Gastroesophageal sphincter (tissue), 4 donors: ENCODE data around the gene RPS6KB2. TPM values are rescaled to one million over a fixed set of nuclear protein-coding genes. Genes with fewer than 3 reads are reported as not detected.

Experiments used
- ATAC-seq: fragments of 150-250 bp; one replicate; pipeline ENCODE4 v1.9.1; 2016; ENCODE audit warnings: mild to moderate bottlenecking, moderate library complexity
- H3K27ac ChIP-seq, 4 donors: fragments of 200-600 bp; sonication (generic) in 3 of 4; 1 replicate in 3 of 4; 2 replicates in 1 of 4; pipeline ENCODE4 v1.5.1; 2016 to 2019
- H3K27me3 ChIP-seq: fragments of 200-600 bp; sonication (generic); one replicate; pipeline ENCODE4 v1.5.1; 2019
- H3K36me3 ChIP-seq, 2 donors: fragments of 200-600 bp; sonication (generic); one replicate each; pipeline ENCODE4 v1.5.1; 2019; ENCODE audit warnings: control low read depth in 1 of 2
- H3K4me1 ChIP-seq, 3 donors: fragments of 200-600 bp; sonication (generic); 1 replicate in 2 of 3; 2 replicates in 1 of 3; pipeline ENCODE4 v1.5.1; 2016 to 2019; ENCODE audit warnings: control low read depth in 2 of 3
- H3K4me3 ChIP-seq, 2 donors: fragments of 200-600 bp; sonication (generic); one replicate each; pipeline ENCODE4 v1.5.1; 2019; ENCODE audit warnings: mild to moderate bottlenecking in 1 of 2, moderate library complexity in 1 of 2
- H3K9me3 ChIP-seq, 3 donors: fragments of 200-600 bp; sonication (generic); one replicate each; pipeline ENCODE4 v1.5.1; 2017 to 2019; ENCODE audit warnings: control low read depth in 2 of 3
- EP300 ChIP-seq: sonication (generic); formaldehyde crosslinking; IDR thresholded peaks from one replicate; pipeline ENCODE4 v1.6.1; 2017; ENCODE audit warnings: antibody characterized with exemption, mild to moderate bottlenecking
- POLR2A ChIP-seq, 2 donors: fragments of 450-650 bp; IDR thresholded peaks; one replicate each; pipeline ENCODE4 v1.6.1; 2017; ENCODE audit warnings: antibody characterized with exemption in 2 of 2, mild to moderate bottlenecking in 2 of 2, moderate library complexity in 1 of 2
- POLR2AphosphoS5 ChIP-seq: sonication (generic); formaldehyde crosslinking; IDR thresholded peaks from one replicate; pipeline ENCODE4 v1.6.1; 2017; ENCODE audit warnings: antibody characterized with exemption
- WGBS, 2 donors: methylation state at CpG; one replicate each; pipeline ENCODE4 v1.1.5; 2018; ENCODE audit warnings: low coverage in 1 of 2; 5-methylcytosine and 5-hydroxymethylcytosine counted together
- total RNA-seq, 4 donors: library from RNA; depleted of rRNA; stranded (reverse); fragments of >200 nt; gene quantifications; one replicate each; pipeline ENCODE4 v1.1.0, GENCODE V29; 2016
- TF ChIP-seq, protein P1 (sequence below), 4 experiments: fragments of 200-600 bp in 2 of 4; fragments of 450-650 bp in 2 of 4; sonication (generic) in 1 of 4; IDR thresholded peaks; one replicate each; pipeline ENCODE4 v1.5.1; 2017 to 2019; ENCODE audit warnings: antibody characterized with exemption in 4 of 4, mild to moderate bottlenecking in 2 of 4, moderate library complexity in 2 of 4

RPS6KB2 gene
- total RNA-seq, 4 donors from 2014 or later, result 35.8 to 49.7 (median 45.6) TPM

DNA sequence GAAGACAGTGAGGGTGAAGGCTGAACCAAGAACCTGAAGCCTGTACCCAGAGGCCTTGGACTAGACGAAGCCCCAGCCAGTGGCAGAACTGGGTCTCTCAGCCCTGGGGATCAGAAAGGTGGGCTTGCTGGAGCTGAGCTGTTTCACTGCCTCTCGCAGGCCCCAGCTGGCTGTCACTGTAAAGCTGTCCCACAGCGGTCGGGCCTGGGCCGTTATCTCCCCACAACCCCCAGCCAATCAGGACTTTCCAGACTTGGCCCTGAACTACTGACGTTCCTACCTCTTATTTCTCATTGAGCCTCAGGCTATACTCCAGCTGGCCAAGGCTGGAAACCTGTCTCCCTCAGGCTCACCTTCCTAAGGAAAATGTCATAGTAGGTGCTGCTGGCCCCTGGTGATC is 30.8 kb upstream of the RPS6KB2 start:
- H3K4me3 ChIP-seq, result no peak overlapping the region
- no peaks in the 10 kb centered on the region for H3K27me3 ChIP-seq
- H3K9me3 ChIP-seq, result no peaks in the 10 kb centered on the region
- no peak for ATAC-seq
- 75% methylated on average over 4 of the region's 6 CpGs; no CpG with 5 or more reads in 1 of the 2 donors for WGBS, 2 donors
- peaks cover 0 to 72% of the 10 kb centered on the region in 2 donors for H3K36me3 ChIP-seq
- no peak overlapping the region for H3K27ac ChIP-seq
- H3K4me1 ChIP-seq, result peaks cover 0 to 73% (median 20%) of the 10 kb centered on the region in 3 donors
- TF ChIP-seq POLR2AphosphoS5 (no peak), POLR2A (IDR thresholded peaks at IDR 0.05) (no peak), EP300 (no peak)
- TF ChIP-seq, protein P1, sequence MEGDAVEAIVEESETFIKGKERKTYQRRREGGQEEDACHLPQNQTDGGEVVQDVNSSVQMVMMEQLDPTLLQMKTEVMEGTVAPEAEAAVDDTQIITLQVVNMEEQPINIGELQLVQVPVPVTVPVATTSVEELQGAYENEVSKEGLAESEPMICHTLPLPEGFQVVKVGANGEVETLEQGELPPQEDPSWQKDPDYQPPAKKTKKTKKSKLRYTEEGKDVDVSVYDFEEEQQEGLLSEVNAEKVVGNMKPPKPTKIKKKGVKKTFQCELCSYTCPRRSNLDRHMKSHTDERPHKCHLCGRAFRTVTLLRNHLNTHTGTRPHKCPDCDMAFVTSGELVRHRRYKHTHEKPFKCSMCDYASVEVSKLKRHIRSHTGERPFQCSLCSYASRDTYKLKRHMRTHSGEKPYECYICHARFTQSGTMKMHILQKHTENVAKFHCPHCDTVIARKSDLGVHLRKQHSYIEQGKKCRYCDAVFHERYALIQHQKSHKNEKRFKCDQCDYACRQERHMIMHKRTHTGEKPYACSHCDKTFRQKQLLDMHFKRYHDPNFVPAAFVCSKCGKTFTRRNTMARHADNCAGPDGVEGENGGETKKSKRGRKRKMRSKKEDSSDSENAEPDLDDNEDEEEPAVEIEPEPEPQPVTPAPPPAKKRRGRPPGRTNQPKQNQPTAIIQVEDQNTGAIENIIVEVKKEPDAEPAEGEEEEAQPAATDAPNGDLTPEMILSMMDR (IDR thresholded peaks at IDR 0.05), result no peak

DNA sequence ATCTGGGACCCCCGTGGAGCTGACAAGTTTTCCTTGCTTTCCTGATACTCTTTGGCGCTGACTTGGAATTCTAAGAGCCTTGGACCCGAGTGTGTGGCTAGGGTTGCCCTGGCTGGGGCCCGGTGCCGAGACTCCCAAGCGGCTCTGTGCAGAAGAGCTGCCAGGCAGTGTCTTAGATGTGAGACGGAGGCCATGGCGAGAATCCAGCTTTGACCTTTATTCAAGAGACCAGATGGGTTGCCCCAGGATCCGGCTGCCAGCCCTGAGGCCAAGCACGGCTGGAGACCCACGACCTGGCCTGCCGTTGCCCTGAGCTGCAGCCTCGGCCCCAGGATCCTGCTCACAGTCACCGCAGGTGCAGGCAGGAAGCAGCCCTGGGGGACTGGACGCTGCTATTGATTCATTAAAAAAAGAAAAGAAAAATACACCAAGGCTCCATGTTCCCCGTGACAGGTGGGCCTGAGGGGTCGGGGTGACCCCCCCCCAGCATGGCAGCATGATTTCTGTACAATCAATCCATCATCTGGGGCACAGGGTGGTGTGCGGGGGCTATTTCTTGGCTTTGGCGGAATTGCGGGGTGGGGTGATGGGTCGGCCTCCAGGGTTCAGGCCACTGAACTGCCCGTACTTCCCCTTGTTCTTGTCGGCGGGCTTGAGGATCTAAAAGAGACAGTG is 30.2 kb upstream of the RPS6KB2 start:
- Histone ChIP-seq H3K4me3 (no peak overlapping the region), H3K9me3 (no peaks in the 10 kb centered on the region), H3K36me3 (peaks cover 0 to 72% of the 10 kb centered on the region in 2 donors), H3K27me3 (peaks cover under 1% of the 10 kb centered on the region), H3K27ac (no peak overlapping the region), H3K4me1 (peaks cover 0 to 71% (median 18%) of the 10 kb centered on the region in 3 donors)
- 65 to 87% methylated on average over 3 to 9 of the region's 24 CpGs for WGBS, 2 donors
- TF ChIP-seq, protein P1 (IDR thresholded peaks at IDR 0.05), result no peak
- TF ChIP-seq POLR2A (IDR thresholded peaks at IDR 0.05) (no peak), POLR2AphosphoS5 (no peak), EP300 (no peak)
- ATAC-seq, result no peak

DNA sequence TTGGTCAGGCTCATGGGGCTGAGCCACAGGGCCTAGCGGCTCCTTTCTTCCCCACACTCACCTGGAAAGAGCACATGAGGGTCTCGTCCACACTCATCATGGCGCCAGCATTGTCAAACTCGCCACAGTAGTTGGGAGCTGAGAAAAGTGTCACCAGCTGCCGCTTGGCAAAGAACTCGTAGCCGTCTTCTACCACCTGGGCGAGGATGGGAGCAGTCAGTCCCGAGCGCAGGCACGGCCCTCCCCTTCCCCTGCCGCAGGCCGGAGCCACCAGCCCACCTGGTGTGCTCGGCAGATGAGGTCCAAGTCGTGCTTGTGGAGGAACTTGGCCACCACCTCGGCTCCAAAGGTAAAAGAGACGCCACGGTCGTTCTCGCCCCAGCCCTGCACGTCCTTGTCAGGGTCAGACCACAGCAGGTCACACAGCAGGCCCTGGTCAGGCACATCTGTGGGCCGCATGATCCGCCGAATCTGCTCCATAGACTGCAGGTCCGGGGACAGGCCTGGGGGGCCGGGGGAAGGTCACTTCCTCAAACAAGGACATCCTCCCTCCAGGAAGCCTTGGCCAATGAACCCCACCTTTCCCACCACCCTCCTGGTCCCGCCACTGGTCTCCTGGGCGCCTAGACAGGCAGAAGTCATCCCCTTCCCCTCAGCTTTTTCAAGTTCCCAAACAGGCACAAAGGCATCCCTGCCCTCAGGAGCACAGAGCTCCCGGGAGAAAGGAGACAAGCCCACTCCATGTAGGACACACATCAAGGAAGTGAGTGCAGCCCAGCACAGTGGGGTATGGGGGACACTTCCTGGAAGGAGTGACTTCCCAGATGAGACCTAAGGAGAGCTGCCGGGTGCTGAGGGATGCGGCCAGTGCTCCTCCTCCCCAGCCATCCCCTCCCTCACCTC is 29.4 kb upstream of the RPS6KB2 start:
- TF ChIP-seq EP300 (no peak), POLR2AphosphoS5 (no peak), POLR2A (IDR thresholded peaks at IDR 0.05) (no peak)
- TF ChIP-seq, protein P1 (IDR thresholded peaks at IDR 0.05), result no peak
- no peak for ATAC-seq
- Histone ChIP-seq H3K4me1 (peaks cover 0 to 71% (median 18%) of the 10 kb centered on the region in 3 donors), H3K27me3 (peaks cover 9% of the 10 kb centered on the region), H3K9me3 (no peaks in the 10 kb centered on the region), H3K4me3 (no peak overlapping the region), H3K36me3 (peaks cover 0 to 64% of the 10 kb centered on the region in 2 donors), H3K27ac (peak overlapping the region in 1 of 4 donors; percentile 97)
- 67 to 100% methylated on average over 3 to 8 of the region's 31 CpGs for WGBS, 2 donors

DNA sequence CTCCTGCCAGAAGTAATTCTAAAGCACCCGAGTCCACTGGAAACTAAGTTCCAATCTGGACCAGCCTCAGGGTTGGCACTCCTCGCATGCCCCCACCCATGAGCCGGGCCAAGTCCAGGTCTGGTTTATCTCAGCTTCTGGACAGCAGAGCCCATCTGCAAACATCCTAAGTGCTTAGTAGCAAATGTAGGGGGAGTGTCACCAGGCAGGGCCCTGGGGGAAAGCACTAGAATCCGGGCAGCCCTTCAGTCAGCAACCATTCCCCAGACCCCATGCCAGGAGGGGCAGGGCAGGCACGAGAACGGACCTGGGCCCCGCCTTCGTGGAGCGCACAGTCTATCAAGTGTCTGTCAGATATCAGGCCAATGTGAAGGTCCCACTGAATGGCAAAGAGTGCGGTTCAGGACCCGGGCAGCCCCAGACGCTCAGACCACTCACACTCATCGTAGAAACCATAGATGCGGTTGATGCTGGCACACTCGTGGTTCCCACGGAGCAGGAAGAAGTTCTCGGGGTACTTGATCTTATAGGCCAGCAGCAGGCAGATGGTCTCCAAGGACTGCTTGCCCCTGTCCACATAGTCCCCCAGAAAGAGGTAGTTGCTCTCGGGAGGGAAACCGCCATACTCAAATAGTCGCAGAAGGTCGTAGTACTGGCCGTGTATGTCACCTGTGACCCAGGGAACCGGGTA is 27.9 kb upstream of the RPS6KB2 start:
- no peaks in the 10 kb centered on the region for H3K9me3 ChIP-seq
- H3K27ac ChIP-seq, result peak overlapping the region in 3 of 4 donors; percentile 95 to 97 (median 96)
- H3K36me3 ChIP-seq, result peaks cover 0 to 52% of the 10 kb centered on the region in 2 donors
- ATAC-seq, result no peak
- H3K4me1 ChIP-seq, result peaks cover 0 to 67% (median 18%) of the 10 kb centered on the region in 3 donors
- 0 to 23% methylated on average over 2 to 4 of the region's 23 CpGs for WGBS, 2 donors
- no peak for TF ChIP-seq EP300
- TF ChIP-seq POLR2AphosphoS5, result peak; percentile 69
- peak overlapping the region; percentile 77 to 94 for H3K4me3 ChIP-seq
- H3K27me3 ChIP-seq, result peaks cover 24% of the 10 kb centered on the region
